HCT116 (cell line): Measurements from ENCODE around the gene PGA5.
"Not testable (repeated sequence)": the region's sequence is repeated elsewhere in the genome, so short reads cannot be mapped to it uniquely, and the experiment has no call there.

Experiments
- CTCF ChIP-seq, 3 experiments: fragments of 200-600 bp in 1 of 3; sonication (generic) in 1 of 3; IDR thresholded peaks in 2 of 3; conservative IDR thresholded peaks in 1 of 3; 2 replicates each; pipeline ENCODE4 v1.5.1; 2012 to 2017; ENCODE audit warnings: low read depth in 2 of 3, low read length in 2 of 3, antibody characterized with exemption in 1 of 3, borderline replicate concordance in 1 of 3, control low read depth in 1 of 3, mild to moderate bottlenecking in 1 of 3, mixed read lengths in 1 of 3, mixed run types in 1 of 3, moderate library complexity in 1 of 3; ENCODE audit not compliant: insufficient read depth in 1 of 3
- EGR1 ChIP-seq: IDR thresholded peaks from 2 replicates; pipeline ENCODE4 v1.6.1; 2012; ENCODE audit warnings: low read depth
- EZH2 ChIP-seq: fragments of 200-600 bp; sonication (generic); IDR thresholded peaks from 2 replicates; pipeline ENCODE4 v1.6.1; 2017; ENCODE audit warnings: antibody characterized with exemption, mixed run types
- MAX ChIP-seq: IDR thresholded peaks from 2 replicates; pipeline ENCODE4 v1.6.1; 2012
- POLR2A ChIP-seq: IDR thresholded peaks from 2 replicates; pipeline ENCODE4 v1.7.0; 2011; ENCODE audit warnings: borderline replicate concordance; ENCODE audit not compliant: insufficient read depth, insufficient read length; ENCODE audit errors: extremely low read depth
- POLR2AphosphoS5 ChIP-seq: IDR thresholded peaks from 2 replicates; pipeline ENCODE4 v1.6.1; 2011; ENCODE audit warnings: mild to moderate bottlenecking, low read depth, low read length, moderate library complexity
- RAD21 ChIP-seq: IDR thresholded peaks from 2 replicates; pipeline ENCODE4 v1.6.1; 2012; ENCODE audit warnings: low read depth, mild to moderate bottlenecking
- SP1 ChIP-seq: IDR thresholded peaks from 2 replicates; pipeline ENCODE4 v1.6.1; 2012; ENCODE audit warnings: low read depth

GRCh38 chr11:61204502-61205059 lies 36.4 kb upstream of the PGA5 start:
- not testable (repeated sequence) for TF ChIP-seq CTCF (IDR thresholded peaks at IDR 0.05 in 2 of 3, conservative IDR thresholded peaks at IDR 0.05 in 1 of 3; ENCODE audit: borderline replicate concordance in 1 of 3, insufficient read depth in 1 of 3, low read depth in 2 of 3, low read length in 2 of 3); EGR1; RAD21; POLR2AphosphoS5; SP1; EZH2; POLR2A; MAX
